ENCODE data around the gene BAIAP2L1.
"Not testable (repeated sequence)": the region's sequence is repeated elsewhere in the genome, so short reads cannot be mapped to it uniquely, and the experiment has no call there.

The BAIAP2L1 gene

DNA sequence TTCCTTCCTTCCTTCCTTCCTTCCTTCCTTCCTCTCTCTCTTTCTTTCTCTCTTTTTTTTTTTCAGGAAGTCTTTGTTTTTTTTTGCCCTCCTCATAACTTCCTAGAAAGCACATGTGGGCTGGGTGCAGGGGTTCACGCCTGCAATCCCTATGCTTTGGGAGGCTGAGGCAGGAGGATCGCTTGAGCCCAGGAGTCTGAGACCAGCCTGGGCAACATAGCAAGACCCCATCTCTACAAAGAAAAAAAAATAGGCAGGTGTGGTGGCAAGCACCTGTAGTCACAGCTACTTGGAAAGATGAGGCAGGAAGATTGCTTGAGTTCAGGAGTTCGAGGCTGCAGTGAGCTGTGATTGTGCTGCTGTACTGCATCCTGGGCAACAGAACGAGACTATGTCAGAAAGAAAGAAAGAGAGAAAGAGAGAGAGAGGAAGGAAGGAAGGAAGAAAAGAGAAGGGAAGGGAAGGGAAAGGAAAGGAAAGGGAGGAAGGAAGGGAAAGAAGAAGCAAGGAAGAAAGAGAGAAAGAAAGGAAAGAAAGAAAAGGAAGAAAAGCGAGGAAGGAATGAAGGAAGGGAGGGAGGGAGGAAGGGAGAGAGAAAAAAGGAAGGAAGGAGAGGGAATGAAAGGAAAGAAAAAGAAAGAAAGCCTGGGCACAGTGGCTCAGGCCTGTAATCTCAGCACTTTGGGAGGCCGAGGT lies 13.5 kb upstream of the BAIAP2L1 start:
- H3K4me3 Mint-ChIP-seq: no peak overlapping the region
- no peaks in the 10 kb centered on the region for H3K4me1 Mint-ChIP-seq
- no peaks in the 10 kb centered on the region for H3K9me3 Mint-ChIP-seq
- DNase-seq: no peak
- no peak for ATAC-seq (replicated peaks)
- H3K36me3 Mint-ChIP-seq: no peaks in the 10 kb centered on the region
- H3K27ac Mint-ChIP-seq: no peak overlapping the region
- H3K27me3 Mint-ChIP-seq: peaks cover 17 to 37% of the 10 kb centered on the region in 2 donors

DNA sequence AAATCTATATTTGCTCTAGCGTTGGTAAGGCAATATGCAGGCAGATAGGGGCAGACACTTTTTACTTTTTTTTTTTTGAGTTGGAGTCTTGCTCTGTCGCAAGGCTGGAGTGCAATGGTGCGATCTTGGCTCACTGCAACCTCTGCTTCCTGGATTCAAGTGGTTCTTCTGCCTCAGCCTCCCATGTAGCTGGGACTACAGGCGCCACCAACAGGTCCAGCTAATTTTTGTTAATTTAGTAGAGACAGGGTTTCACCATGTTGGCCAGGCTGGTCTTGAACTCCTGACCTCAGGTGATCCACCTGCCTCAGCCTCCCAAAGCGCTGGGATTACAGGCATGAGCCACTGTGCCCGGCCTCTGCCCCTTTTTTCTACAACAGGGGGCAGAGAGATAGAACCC lies 12.8 kb upstream of the BAIAP2L1 start:
- H3K36me3 Mint-ChIP-seq; H3K27ac Mint-ChIP-seq; H3K4me3 Mint-ChIP-seq; H3K9me3 Mint-ChIP-seq; DNase-seq; ATAC-seq (replicated peaks); H3K4me1 Mint-ChIP-seq: not testable (repeated sequence)
- peaks cover 11 to 30% of the 10 kb centered on the region in 2 donors for H3K27me3 Mint-ChIP-seq

- no peak for ATAC-seq (replicated peaks)
- Mint-ChIP-seq H3K27ac (no peak overlapping the region), H3K36me3 (no peaks in the 10 kb centered on the region), H3K27me3 (peaks cover 6 to 16% of the 10 kb centered on the region in 2 donors), H3K4me3 (no peak overlapping the region), H3K4me1 (no peaks in the 10 kb centered on the region), H3K9me3 (no peaks in the 10 kb centered on the region)
- no peak for DNase-seq
Observed at GRCh38 chr7:98409843-98410242, 9.0 kb upstream of the BAIAP2L1 start.

GRCh38 chr7:98408146-98408545 lies 7.3 kb upstream of the BAIAP2L1 start:
- ATAC-seq (replicated peaks); H3K4me3 Mint-ChIP-seq: not testable (repeated sequence)

DNA sequence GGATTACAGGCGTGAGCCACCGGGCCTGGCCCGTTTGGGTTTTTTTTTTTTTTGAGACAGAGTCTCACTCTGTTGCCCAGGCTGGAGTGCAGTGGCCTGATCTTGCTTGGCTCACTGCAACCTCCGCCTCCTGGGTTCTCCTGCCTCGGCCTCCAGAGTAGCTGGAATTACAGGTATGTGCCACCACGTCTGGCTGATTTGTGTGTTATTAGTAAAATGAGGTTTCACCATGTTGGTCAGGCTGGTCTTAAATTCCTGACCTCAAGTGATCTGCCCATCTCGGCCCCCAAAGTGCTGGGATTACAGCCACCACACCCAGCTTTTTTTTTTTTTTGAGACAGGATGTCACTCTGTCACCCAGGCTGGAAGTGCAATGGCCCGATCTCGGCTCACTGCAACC lies 5.9 kb upstream of the BAIAP2L1 start:
- ATAC-seq (replicated peaks) (no peak), DNase-seq (no peak)
- Mint-ChIP-seq H3K4me1 (peaks cover 0 to 6% of the 10 kb centered on the region in 2 donors), H3K27me3 (peaks cover 0 to 21% of the 10 kb centered on the region in 2 donors), H3K9me3 (no peaks in the 10 kb centered on the region), H3K27ac (no peak overlapping the region), H3K36me3 (no peaks in the 10 kb centered on the region), H3K4me3 (no peak overlapping the region)

More at GRCh38 chr7:98408146-98408545, 7.3 kb upstream of the BAIAP2L1 start:
- H3K27me3 Mint-ChIP-seq: peaks cover 0 to 16% of the 10 kb centered on the region in 2 donors
- H3K36me3 Mint-ChIP-seq, H3K4me1 Mint-ChIP-seq, H3K9me3 Mint-ChIP-seq, DNase-seq, H3K27ac Mint-ChIP-seq: not testable (repeated sequence)

- H3K36me3 Mint-ChIP-seq: no peaks in the 10 kb centered on the region
- H3K9me3 Mint-ChIP-seq: no peaks in the 10 kb centered on the region
- no peak overlapping the region for H3K27ac Mint-ChIP-seq
- peaks cover 3 to 14% of the 10 kb centered on the region in 2 donors for H3K4me1 Mint-ChIP-seq
- ATAC-seq (replicated peaks) (no peak), DNase-seq (no peak)
- H3K4me3 Mint-ChIP-seq: no peak overlapping the region
- peaks cover 3 to 14% of the 10 kb centered on the region in 2 donors for H3K27me3 Mint-ChIP-seq
Observed at GRCh38 chr7:98404840-98405239, 4.0 kb upstream of the BAIAP2L1 start.

DNA sequence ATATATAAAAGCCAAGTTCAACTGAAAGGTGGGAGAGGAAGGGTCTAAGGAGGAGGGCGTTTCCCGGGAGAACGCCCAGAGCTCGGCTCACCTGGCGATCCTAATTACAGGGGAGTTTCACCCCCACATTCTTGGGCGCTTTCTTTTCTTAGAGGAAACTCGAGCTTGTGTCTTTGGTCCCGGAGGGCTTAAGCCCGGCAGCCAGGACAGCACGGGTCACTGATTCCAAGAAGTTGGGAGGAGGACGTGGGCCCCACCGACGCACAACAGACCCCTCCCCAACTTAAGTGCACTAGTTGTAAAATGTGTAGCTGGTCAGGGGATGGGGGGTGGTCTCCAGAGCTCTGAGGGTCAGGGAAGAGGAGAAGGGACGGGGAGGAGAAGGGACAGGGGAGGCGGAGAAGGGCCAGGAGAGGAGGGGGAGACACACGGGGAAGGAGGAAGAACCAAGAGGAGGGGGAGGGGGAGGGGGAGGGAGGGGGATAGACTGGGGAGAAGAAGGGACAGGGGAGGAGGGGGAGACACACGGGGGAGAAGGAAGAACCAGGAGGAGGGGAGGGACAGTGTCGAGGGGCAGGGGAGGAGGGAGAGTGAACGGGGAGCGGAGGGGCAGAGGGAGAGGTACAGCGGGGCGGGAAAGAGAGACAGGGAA lies 874 bp downstream of the BAIAP2L1 start:
- Mint-ChIP-seq H3K9me3 (no peaks in the 10 kb centered on the region), H3K36me3 (no peaks in the 10 kb centered on the region), H3K27ac (peak overlapping the region; percentile 73), H3K27me3 (peaks cover 13 to 14% of the 10 kb centered on the region in 2 donors), H3K4me1 (peaks cover 5 to 21% of the 10 kb centered on the region in 2 donors), H3K4me3 (peak overlapping the region; percentile 65 to 78)
- DNase-seq: no peak
- ATAC-seq (replicated peaks): peak in 1 of 2 donors; percentile 5

DNA sequence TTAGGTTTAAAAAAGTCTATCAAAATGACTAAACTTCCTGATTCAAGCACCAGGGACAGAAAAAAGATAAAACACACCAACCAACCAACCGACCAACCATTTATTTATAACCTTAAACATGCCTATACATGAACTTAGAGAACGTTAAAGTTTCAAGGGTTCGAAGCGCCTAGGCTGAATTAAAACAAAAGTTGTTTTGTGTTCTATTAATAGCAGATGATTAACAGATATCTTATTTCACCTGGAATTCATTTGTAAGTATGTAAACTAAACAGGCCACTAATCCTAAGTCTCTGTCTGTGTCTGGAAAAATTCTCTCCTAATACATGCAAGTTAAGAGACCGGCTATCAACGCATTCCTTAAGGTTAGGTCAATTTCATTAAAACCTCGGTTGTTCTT lies 1.4 kb downstream of the BAIAP2L1 start:
- Mint-ChIP-seq H3K27ac (peak overlapping the region; percentile 73), H3K36me3 (no peaks in the 10 kb centered on the region), H3K4me1 (peaks cover 5 to 21% of the 10 kb centered on the region in 2 donors), H3K4me3 (peak overlapping the region; percentile 52 to 65), H3K27me3 (peaks cover 11 to 14% of the 10 kb centered on the region in 2 donors), H3K9me3 (no peaks in the 10 kb centered on the region)
- ATAC-seq (replicated peaks) (no peak), DNase-seq (no peak)

DNA sequence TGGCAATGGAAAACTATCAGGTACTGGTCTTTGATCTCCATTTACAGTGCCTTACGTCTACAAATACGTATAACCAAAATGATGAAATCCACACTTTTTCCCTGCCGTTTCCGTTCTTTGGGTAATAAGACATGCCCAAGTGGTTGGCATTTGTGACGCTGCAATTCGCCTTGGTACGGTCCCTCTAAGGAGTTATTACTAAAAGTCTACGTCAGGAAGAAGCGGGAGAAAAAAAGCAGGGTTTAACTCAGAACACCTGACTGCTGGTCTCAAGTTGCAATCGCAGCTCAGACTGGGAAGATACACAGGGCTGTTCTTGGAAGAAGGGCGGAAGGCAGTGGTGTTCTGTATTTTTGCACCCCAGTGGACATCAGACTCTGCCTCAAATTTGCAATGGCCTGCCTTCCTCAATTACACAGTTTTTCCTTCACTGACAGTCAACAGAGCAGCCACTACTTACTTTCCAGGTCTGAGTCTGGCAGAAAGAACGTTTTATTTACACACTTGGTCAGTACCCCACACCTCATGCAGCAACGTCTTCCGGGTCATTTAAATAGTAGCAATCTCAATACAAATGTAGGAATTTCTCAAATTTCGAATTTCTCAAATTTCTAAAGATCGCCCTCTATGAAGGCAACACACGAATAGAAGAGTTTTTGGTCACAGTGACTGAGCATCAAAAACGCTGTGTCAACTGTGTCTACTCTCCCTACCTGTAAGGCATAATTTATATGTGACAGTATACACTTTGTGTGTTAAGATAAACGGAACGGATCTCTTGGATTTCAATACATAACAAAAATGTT lies 2.1 kb downstream of the BAIAP2L1 start:
- Mint-ChIP-seq H3K9me3 (no peaks in the 10 kb centered on the region), H3K27ac (no peak overlapping the region), H3K4me1 (peaks cover 5 to 18% of the 10 kb centered on the region in 2 donors), H3K36me3 (no peaks in the 10 kb centered on the region), H3K4me3 (no peak overlapping the region), H3K27me3 (peaks cover 11 to 14% of the 10 kb centered on the region in 2 donors)
- ATAC-seq (replicated peaks) (no peak), DNase-seq (no peak)

- H3K36me3 Mint-ChIP-seq: no peaks in the 10 kb centered on the region
- H3K4me3 Mint-ChIP-seq: no peak overlapping the region
- H3K27me3 Mint-ChIP-seq: peaks cover 6 to 14% of the 10 kb centered on the region in 2 donors
- peaks cover 5 to 15% of the 10 kb centered on the region in 2 donors for H3K4me1 Mint-ChIP-seq
- H3K27ac Mint-ChIP-seq: no peak overlapping the region
- H3K9me3 Mint-ChIP-seq: no peaks in the 10 kb centered on the region
- no peak for ATAC-seq (replicated peaks)
- no peak for DNase-seq
Observed at GRCh38 chr7:98396768-98397167, 4.1 kb downstream of the BAIAP2L1 start.

DNA sequence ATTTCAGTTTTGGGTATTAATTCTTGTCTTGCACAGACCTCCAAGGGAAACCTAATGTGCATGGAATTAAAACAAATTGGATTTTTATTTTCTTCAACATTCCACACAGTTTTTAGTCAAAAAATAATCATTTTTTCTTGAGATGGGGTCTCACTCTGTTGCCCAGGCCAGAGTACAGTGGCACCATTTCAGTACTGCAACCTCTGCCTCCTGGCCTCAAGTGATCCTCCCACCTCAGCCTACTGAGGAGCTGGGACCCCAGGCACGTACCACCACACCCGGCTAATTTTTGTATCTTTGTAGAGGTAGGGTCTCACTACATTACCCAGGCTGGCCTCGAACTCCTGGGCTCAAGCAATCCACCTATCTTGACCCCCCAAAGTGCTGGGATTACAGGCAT lies 4.9 kb downstream of the BAIAP2L1 start:
- ATAC-seq (replicated peaks) (no peak), DNase-seq (no peak)
- H3K4me3 Mint-ChIP-seq: no peak overlapping the region
- no peaks in the 10 kb centered on the region for H3K36me3 Mint-ChIP-seq
- H3K4me1 Mint-ChIP-seq: peaks cover 5 to 9% of the 10 kb centered on the region in 2 donors
- H3K9me3 Mint-ChIP-seq: no peaks in the 10 kb centered on the region
- no peak overlapping the region for H3K27ac Mint-ChIP-seq
- H3K27me3 Mint-ChIP-seq: peaks cover 6 to 14% of the 10 kb centered on the region in 2 donors

DNA sequence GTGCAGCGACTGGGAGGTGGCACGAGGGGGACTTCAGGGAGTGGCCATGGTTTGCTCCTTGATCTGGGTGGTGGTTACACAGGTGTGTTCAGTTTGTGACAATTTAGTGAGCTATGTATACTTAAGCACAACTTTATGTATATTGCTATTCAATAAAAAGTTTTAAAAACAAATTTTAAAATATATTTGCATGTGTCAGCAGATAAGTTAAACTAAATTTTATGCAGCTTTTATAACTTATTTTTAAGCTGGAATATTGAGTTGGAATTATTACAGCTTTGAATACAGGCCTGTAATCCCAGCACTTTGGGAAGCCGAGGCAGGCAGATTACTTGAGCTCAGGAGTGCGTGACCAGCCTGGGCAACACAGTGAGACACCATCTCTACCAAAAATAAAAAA lies 5.4 kb downstream of the BAIAP2L1 start:
- H3K9me3 Mint-ChIP-seq: no peaks in the 10 kb centered on the region
- H3K36me3 Mint-ChIP-seq: no peaks in the 10 kb centered on the region
- no peak overlapping the region for H3K27ac Mint-ChIP-seq
- ATAC-seq (replicated peaks) (no peak), DNase-seq (no peak)
- peaks cover 5 to 9% of the 10 kb centered on the region in 2 donors for H3K4me1 Mint-ChIP-seq
- peaks cover 6 to 14% of the 10 kb centered on the region in 2 donors for H3K27me3 Mint-ChIP-seq
- no peak overlapping the region for H3K4me3 Mint-ChIP-seq

GRCh38 chr7:98394377-98394836 lies 6.5 kb downstream of the BAIAP2L1 start:
- Mint-ChIP-seq H3K9me3 (no peaks in the 10 kb centered on the region), H3K36me3 (no peaks in the 10 kb centered on the region), H3K27me3 (peaks cover 4 to 14% of the 10 kb centered on the region in 2 donors), H3K27ac (no peak overlapping the region), H3K4me1 (peaks cover 0 to 2% of the 10 kb centered on the region in 2 donors), H3K4me3 (no peak overlapping the region)
- no peak for DNase-seq
- no peak for ATAC-seq (replicated peaks)

GRCh38 chr7:98387544-98388226 lies 13.2 kb downstream of the BAIAP2L1 start:
- DNase-seq (no peak), ATAC-seq (replicated peaks) (no peak)
- no peak overlapping the region for H3K27ac Mint-ChIP-seq
- no peaks in the 10 kb centered on the region for H3K4me1 Mint-ChIP-seq
- H3K27me3 Mint-ChIP-seq: peaks cover 6 to 11% of the 10 kb centered on the region in 2 donors
- H3K9me3 Mint-ChIP-seq: no peaks in the 10 kb centered on the region
- no peaks in the 10 kb centered on the region for H3K36me3 Mint-ChIP-seq
- H3K4me3 Mint-ChIP-seq: no peak overlapping the region

Data from stimulated activated naive B cell treated with anti-CD40 and anti-IgM and Interleukin-4, amounts not matched to agents 10 μg/mL and 1 μg/mL and 100 μg/mL, for 72 hours (primary cell).